DND-41 (cell line): ENCODE measurements around the gene CCDC116.

Source experiments
- ATAC-seq: fragments of 200-7000 bp; cut with Tn5 transposase; 3 replicates; pipeline ENCODE4 v1.9.1; 2021; ENCODE audit warnings: low read depth; ENCODE audit not compliant: insufficient read depth
- DNase-seq: peaks from one replicate; pipeline ENCODE4 v3.0.0-alpha.2; 2020
- H2AFZ ChIP-seq: 2 replicates; pipeline ENCODE4 v1.6.0; 2012; ENCODE audit warnings: low read depth, low read length
- H3K27ac ChIP-seq: 2 replicates; pipeline ENCODE4 v1.5.1; 2012; ENCODE audit warnings: low read length, inconsistent platforms
- H3K27me3 ChIP-seq: fragments of 200-600 bp; sonication (generic); 2 replicates; pipeline ENCODE4 v1.6.0; 2012; ENCODE audit warnings: low read length, mild to moderate bottlenecking, inconsistent platforms; ENCODE audit not compliant: insufficient read depth, poor library complexity
- H3K36me3 ChIP-seq: 2 replicates; pipeline ENCODE4 v1.5.1; 2012; ENCODE audit warnings: low read length, inconsistent platforms; ENCODE audit not compliant: insufficient read depth
- H3K4me1 ChIP-seq: 2 replicates; pipeline ENCODE4 v1.5.1; 2012; ENCODE audit warnings: mild to moderate bottlenecking, low read length; ENCODE audit not compliant: insufficient read depth
- H3K4me2 ChIP-seq: 2 replicates; pipeline ENCODE4 v1.6.0; 2012; ENCODE audit warnings: mild to moderate bottlenecking, moderate library complexity, low read length, inconsistent platforms; ENCODE audit not compliant: insufficient read depth
- H3K4me3 ChIP-seq, 2 experiments: fragments of 200-600 bp in 1 of 2; shearing (Covaris generic) in 1 of 2; 2 replicates each; pipeline ENCODE4 v1.5.1; 2012 to 2016; ENCODE audit warnings: inconsistent platforms in 2 of 2, low read length in 2 of 2, mild to moderate bottlenecking in 2 of 2, low read depth in 1 of 2, moderate library complexity in 1 of 2
- H3K79me2 ChIP-seq: 2 replicates; pipeline ENCODE4 v1.6.0; 2012; ENCODE audit warnings: low read length, inconsistent platforms; ENCODE audit not compliant: insufficient read depth
- H3K9ac ChIP-seq: 2 replicates; pipeline ENCODE4 v1.6.0; 2012; ENCODE audit warnings: low read depth, mild to moderate bottlenecking, inconsistent platforms, low read length, moderate library complexity
- H3K9me3 ChIP-seq: 2 replicates; pipeline ENCODE4 v1.5.1; 2012; ENCODE audit warnings: low read length, moderate library complexity, mild to moderate bottlenecking, inconsistent platforms; ENCODE audit not compliant: insufficient read depth, severe bottlenecking
- H4K20me1 ChIP-seq: 2 replicates; pipeline ENCODE4 v1.6.0; 2012; ENCODE audit warnings: low read length; ENCODE audit not compliant: insufficient read depth
- CTCF ChIP-seq: IDR thresholded peaks from 2 replicates; pipeline ENCODE4 v1.5.1; 2012; ENCODE audit warnings: borderline replicate concordance, low read length, moderate library complexity, mild to moderate bottlenecking; ENCODE audit not compliant: poor library complexity, severe bottlenecking; ENCODE audit errors: extremely low read depth
- EZH2 ChIP-seq: IDR thresholded peaks from 3 replicates; pipeline ENCODE4 v1.6.1; 2012; ENCODE audit warnings: borderline replicate concordance, low read depth, mild to moderate bottlenecking, moderate library complexity, low read length, inconsistent platforms; ENCODE audit not compliant: severe bottlenecking

Gene CCDC116

GRCh38 chr22:21651521-21652009 is 19.0 kb downstream of the CCDC116 start:
- no peaks in the 10 kb centered on the region for H3K9me3 ChIP-seq
- peak overlapping the region; percentile 91 for H3K27ac ChIP-seq
- no peak for DNase-seq
- peak overlapping the region; percentile 87 for H3K9ac ChIP-seq
- peaks cover 54% of the 10 kb centered on the region for H3K79me2 ChIP-seq
- H4K20me1 ChIP-seq, result peaks cover 8% of the 10 kb centered on the region
- peak overlapping the region; percentile 81 to 94 for H3K4me3 ChIP-seq
- H3K4me1 ChIP-seq, result peaks cover 60% of the 10 kb centered on the region
- TF ChIP-seq CTCF (no peak), EZH2 (no peak)
- H3K27me3 ChIP-seq, result no peaks in the 10 kb centered on the region
- peak overlapping the region; percentile 82 for H2AFZ ChIP-seq
- H3K4me2 ChIP-seq, result peak overlapping the region; percentile 84
- peaks cover 36% of the 10 kb centered on the region for H3K36me3 ChIP-seq
- peak; percentile 10; the same call in 2 of the 3 replicates for ATAC-seq

GRCh38 chr22:21652010-21652546 is 19.5 kb downstream of the CCDC116 start:
- H3K27me3 ChIP-seq, result no peaks in the 10 kb centered on the region
- H3K4me2 ChIP-seq, result peak overlapping the region; percentile 84
- H4K20me1 ChIP-seq, result peaks cover 8% of the 10 kb centered on the region
- H3K9ac ChIP-seq, result peak overlapping the region; percentile 87
- H3K79me2 ChIP-seq, result peaks cover 56% of the 10 kb centered on the region
- DNase-seq (peak; percentile 95), ATAC-seq (peak; percentile 94)
- H3K36me3 ChIP-seq, result peaks cover 33% of the 10 kb centered on the region
- H3K27ac ChIP-seq, result peak overlapping the region; percentile 91
- no peak for TF ChIP-seq EZH2
- TF ChIP-seq CTCF, result no peak
- peak overlapping the region; percentile 82 for H2AFZ ChIP-seq
- peak overlapping the region; percentile 81 to 94 for H3K4me3 ChIP-seq
- H3K4me1 ChIP-seq, result peaks cover 60% of the 10 kb centered on the region
- H3K9me3 ChIP-seq, result no peaks in the 10 kb centered on the region

- peak overlapping the region; percentile 87 for H3K27ac ChIP-seq
- peak overlapping the region; percentile 81 to 94 for H3K4me3 ChIP-seq
- H3K36me3 ChIP-seq, result peaks cover 29% of the 10 kb centered on the region
- peaks cover 8% of the 10 kb centered on the region for H4K20me1 ChIP-seq
- peak overlapping the region; percentile 80 for H2AFZ ChIP-seq
- H3K27me3 ChIP-seq, result no peaks in the 10 kb centered on the region
- peak overlapping the region; percentile 87 for H3K9ac ChIP-seq
- DNase-seq (peak; percentile 42), ATAC-seq (no peak; the same call in 1 of the 3 replicates)
- no peak for TF ChIP-seq EZH2
- peak; percentile 43 for TF ChIP-seq CTCF
- peak overlapping the region; percentile 84 for H3K4me2 ChIP-seq
- H3K4me1 ChIP-seq, result peaks cover 65% of the 10 kb centered on the region
- H3K9me3 ChIP-seq, result no peaks in the 10 kb centered on the region
- peaks cover 53% of the 10 kb centered on the region for H3K79me2 ChIP-seq
These were observed 20.3 kb downstream of the CCDC116 start for GRCh38 chr22:21652547-21653545.
